B cell (primary cell): Measurements from ENCODE around the gene YY1. TPM values are rescaled to one million over a fixed set of nuclear protein-coding genes. Genes with fewer than 3 reads are reported as not detected.
A peak's percentile ranks its signal among the peaks of the same experiment; 100 is the strongest.

Experiments
- ATAC-seq: fragments of 200-7000 bp; cut with Tn5 transposase; one replicate; pipeline ENCODE4 v1.10.0; 2021; ENCODE audit warnings: low read depth, mild to moderate bottlenecking, moderate number of reproducible peaks, moderate library complexity
- CTCF ChIA-PET: fragments of 350-600 bp; sonication (Branson Sonifier 250); formaldehyde crosslinking; loops from one replicate; lab custom pipeline; 2021; ENCODE audit warnings: antibody characterized with exemption, inconsistent platforms; lab: Charles Lee
- POLR2A ChIA-PET: fragments of 350-600 bp; sonication (Branson Sonifier 250); formaldehyde crosslinking; loops from one replicate; lab custom pipeline; 2021; ENCODE audit warnings: antibody characterized with exemption; lab: Charles Lee
- DNase-seq: peaks from one replicate; pipeline ENCODE4 v3.0.0; 2013
- H2AFZ ChIP-seq: 2 replicates; pipeline ENCODE4 v1.6.1; 2012; ENCODE audit warnings: mild to moderate bottlenecking, low read depth, low read length; ENCODE audit not compliant: insufficient read depth, poor library complexity, severe bottlenecking
- H3K27ac ChIP-seq, 2 donors: 1 replicate in 1 of 2; 2 replicates in 1 of 2; pipeline ENCODE4 v1.5.1; 2012 to 2013; ENCODE audit warnings: low read length in 2 of 2, mild to moderate bottlenecking in 2 of 2, moderate library complexity in 1 of 2
- H3K27me3 ChIP-seq, 4 experiments: fragments of 200-600 bp in 1 of 4; sonication (generic) in 1 of 4; replicated peaks in 1 of 4; 1 replicate in 2 of 4; 2 replicates in 2 of 4; pipeline versions ENCODE4 v1.6.1 to v1.7.0; 2013 to 2016; ENCODE audit warnings: low read length in 3 of 4, mild to moderate bottlenecking in 2 of 4, mixed read lengths in 1 of 4, moderate library complexity in 1 of 4; ENCODE audit not compliant: insufficient read depth in 4 of 4, control insufficient read depth in 3 of 4; ENCODE audit errors: control extremely low read depth in 1 of 4
- H3K36me3 ChIP-seq, 2 experiments: replicated peaks in 1 of 2; 1 replicate in 1 of 2; 2 replicates in 1 of 2; pipeline versions ENCODE4 v1.6.1 to v1.7.1; 2013; ENCODE audit warnings: low read length in 1 of 2; ENCODE audit not compliant: insufficient read depth in 2 of 2, control insufficient read depth in 1 of 2; ENCODE audit errors: control extremely low read depth in 1 of 2, extremely low read depth in 1 of 2
- H3K4me1 ChIP-seq, 2 donors: fragments of 200-600 bp in 1 of 2; sonication (generic) in 1 of 2; 1 replicate in 1 of 2; 2 replicates in 1 of 2; pipeline versions ENCODE4 v1.5.1 to v1.6.1; 2013 to 2017; ENCODE audit warnings: low read length in 2 of 2; ENCODE audit not compliant: control insufficient read depth in 2 of 2, insufficient read depth in 2 of 2
- H3K4me2 ChIP-seq: replicated peaks from 2 replicates; pipeline ENCODE3; 2012; ENCODE audit warnings: mild to moderate bottlenecking, low read depth, low read length; ENCODE audit not compliant: poor library complexity, severe bottlenecking
- H3K4me3 ChIP-seq, 5 experiments: fragments of 200-600 bp in 1 of 5; sonication (generic) in 1 of 5; 1 replicate in 3 of 5; 2 replicates in 2 of 5; pipeline versions ENCODE4 v1.5.1 to v1.7.0; 2011 to 2016; ENCODE audit warnings: low read length in 4 of 5, mild to moderate bottlenecking in 4 of 5, low read depth in 2 of 5, control low read depth in 1 of 5, moderate library complexity in 1 of 5; ENCODE audit not compliant: insufficient read depth in 1 of 5; ENCODE audit errors: control extremely low read depth in 1 of 5, extremely low read depth in 1 of 5
- H3K79me2 ChIP-seq: fragments of 200-600 bp; sonication (generic); one replicate; pipeline ENCODE4 v1.6.0; 2016; ENCODE audit warnings: low read length; ENCODE audit not compliant: control insufficient read depth, insufficient read depth
- H3K9ac ChIP-seq: fragments of 200-600 bp; sonication (generic); 2 replicates; pipeline ENCODE4 v1.6.1; 2017; ENCODE audit warnings: mild to moderate bottlenecking, low read length, moderate library complexity
- H3K9me3 ChIP-seq, 3 donors: one replicate each; pipeline versions ENCODE4 v1.6.1 to v1.7.1; 2013; ENCODE audit warnings: low read length in 2 of 3; ENCODE audit not compliant: control insufficient read depth in 2 of 3, insufficient read depth in 1 of 3; ENCODE audit errors: control extremely low read depth in 1 of 3
- H4K20me1 ChIP-seq: 2 replicates; pipeline ENCODE4 v1.6.0; 2012; ENCODE audit warnings: mild to moderate bottlenecking, low read length; ENCODE audit not compliant: insufficient read depth, control insufficient read depth, poor library complexity, severe bottlenecking
- H3K27ac Mint-ChIP-seq: one replicate; pipeline ENCODE4 v1.8.0; 2021; ENCODE audit warnings: mixed read lengths
- H3K27me3 Mint-ChIP-seq: one replicate; pipeline ENCODE4 v1.8.0; 2021; ENCODE audit warnings: mixed read lengths
- H3K4me1 Mint-ChIP-seq: one replicate; pipeline ENCODE4 v1.8.0; 2021; ENCODE audit warnings: mixed read lengths
- H3K4me3 Mint-ChIP-seq: one replicate; pipeline ENCODE4 v1.8.0; 2021; ENCODE audit warnings: mixed read lengths
- H3K9me3 Mint-ChIP-seq: one replicate; pipeline ENCODE4 v1.8.0; 2022; ENCODE audit warnings: mixed read lengths; ENCODE audit not compliant: insufficient read depth
- CTCF ChIP-seq: fragments of 200-600 bp; IDR thresholded peaks from one replicate; pipeline ENCODE4 v1.8.0; 2022; ENCODE audit warnings: antibody characterized with exemption, mild to moderate bottlenecking
- EZH2 ChIP-seq: IDR thresholded peaks from 2 replicates; pipeline ENCODE4 v1.6.1; 2012; ENCODE audit warnings: borderline replicate concordance, low read depth, mild to moderate bottlenecking, moderate library complexity, low read length; ENCODE audit not compliant: insufficient read depth, poor library complexity, severe bottlenecking
- WGBS: methylation state at CpG from one replicate; pipeline ENCODE4 v1.1.5; 2013; ENCODE audit warnings: missing lambda C conversion rate; ENCODE audit not compliant: insufficient coverage; 5-methylcytosine and 5-hydroxymethylcytosine counted together
- intact Hi-C: fragments of 100-400 bp; cut with micrococcal nuclease; formaldehyde crosslinking; loops from one replicate; pipeline ENCODE4 v1.10.0; 2022
- polyA plus RNA-seq: library from polyadenylated mRNA; depleted of rRNA; stranded (reverse); fragments of >200 nt; gene quantifications from 2 replicates; pipeline ENCODE4 v1.2.3, GENCODE V29; 2012
- total RNA-seq, 2 donors: library from RNA; stranded (reverse); fragments of 120-200 nt in 1 of 2; gene quantifications; 1 replicate in 1 of 2; 2 replicates in 1 of 2; pipeline versions ENCODE4 v1.2.3 to v1.2.4, GENCODE V29; 2013 to 2022

YY1 gene
- total and polyA plus RNA-seq, 2 donors (not counting 1 experiment from before 2014, with no cell fraction given): 24.0 to 91.4 TPM

- intact Hi-C loops: no loop called here
- Mint-ChIP-seq H3K4me3 (no peak overlapping the region), H3K27me3 (no peaks in the 10 kb centered on the region), H3K4me1 (peaks cover 26% of the 10 kb centered on the region), H3K9me3 (no peaks in the 10 kb centered on the region), H3K27ac (no peak overlapping the region)
- no peaks in the 10 kb centered on the region for H3K27me3 ChIP-seq
- H3K79me2 ChIP-seq: peaks cover 83% of the 10 kb centered on the region
- 23% methylated on average over 6 of the region's 7 CpGs for WGBS
- no peak overlapping the region for H3K4me3 ChIP-seq
- peaks cover 7 to 9% of the 10 kb centered on the region in 2 donors for H3K4me1 ChIP-seq
- no peak for TF ChIP-seq CTCF
- TF ChIP-seq EZH2: no peak
- ATAC-seq (no peak), DNase-seq (no peak)
- peaks cover 18 to 30% of the 10 kb centered on the region in 2 experiments for H3K36me3 ChIP-seq
- peaks cover 56% of the 10 kb centered on the region for H4K20me1 ChIP-seq
- no peak overlapping the region for H3K27ac ChIP-seq
- H3K9me3 ChIP-seq: no peaks in the 10 kb centered on the region
- no peak overlapping the region for H3K4me2 ChIP-seq
- H2AFZ ChIP-seq: no peak overlapping the region
- POLR2A ChIA-PET: no interaction called here
- CTCF ChIA-PET: interaction anchor here (1.6 to 1.7 kb wide), 2 partner anchors 10 to 34 kb away, joined by 3 to 6 read pairs; no protein-coding TSS in a partner anchor
- H3K9ac ChIP-seq: no peak overlapping the region
Observed at GRCh38 chr14:100275214-100275613, 36.3 kb downstream of the YY1 start.

- TF ChIP-seq EZH2 (no peak), CTCF (peak; percentile 8)
- ATAC-seq (peak; percentile 63), DNase-seq (no peak)
- H3K4me1 Mint-ChIP-seq: peaks cover 20% of the 10 kb centered on the region
- peaks cover 63% of the 10 kb centered on the region for H3K79me2 ChIP-seq
- intact Hi-C loops: no loop called here
- CTCF ChIA-PET: interaction anchor here (0.6 to 1.9 kb wide), 13 partner anchors 9 to 295 kb away, joined by 3 to 6 read pairs (median 4); a partner anchor contains a TSS
- no peaks in the 10 kb centered on the region for H3K27me3 Mint-ChIP-seq
- peaks cover 17 to 44% of the 10 kb centered on the region in 2 experiments for H3K36me3 ChIP-seq
- peaks cover 7 to 9% of the 10 kb centered on the region in 2 donors for H3K4me1 ChIP-seq
- H3K4me2 ChIP-seq: peak overlapping the region; percentile 23
- 39% methylated on average over 7 of the region's 8 CpGs for WGBS
- H3K9me3 ChIP-seq: no peaks in the 10 kb centered on the region
- POLR2A ChIA-PET: interaction anchor here (0.6 kb wide), 1 partner anchor 31 kb away, joined by 4 read pairs; no protein-coding TSS in a partner anchor
- peak overlapping the region; percentile 1 for H3K27ac Mint-ChIP-seq
- H3K9ac ChIP-seq: no peak overlapping the region
- H3K4me3 Mint-ChIP-seq: no peak overlapping the region
- no peaks in the 10 kb centered on the region for H3K9me3 Mint-ChIP-seq
- no peak overlapping the region for H3K4me3 ChIP-seq
- peak overlapping the region in 1 of 2 donors; percentile 54 for H3K27ac ChIP-seq
- H3K27me3 ChIP-seq: no peaks in the 10 kb centered on the region
- no peak overlapping the region for H2AFZ ChIP-seq
- H4K20me1 ChIP-seq: peaks cover 35% of the 10 kb centered on the region
Observed at GRCh38 chr14:100278702-100279101, 39.8 kb downstream of the YY1 start.
